ENCODE data around the gene GLRA2.

GRCh38 chrX:14675500-14675899 lies 146.2 kb downstream of the GLRA2 start:
- TF ChIP-seq RELB (IDR thresholded peaks at IDR 0.05; ENCODE audit: low read depth) (no peak), EP300 (IDR thresholded peaks at IDR 0.05; ENCODE audit: borderline replicate concordance in 1 of 2, control insufficient read depth in 1 of 2, low read depth in 2 of 2, low read length in 2 of 2) (no peak), SRF (IDR thresholded peaks at IDR 0.05; ENCODE audit: low read depth in 2 of 2, low read length in 2 of 2) (no peak), DPF2 (IDR thresholded peaks at IDR 0.05) (no peak), FOS (IDR thresholded peaks at IDR 0.05; ENCODE audit: borderline replicate concordance, extremely low read depth, insufficient read length) (no peak), POLR2A (IDR thresholded peaks at IDR 0.05; ENCODE audit: low read depth, low read length) (no peak)
